Hematopoietic multipotent progenitor cell (in vitro differentiated cells): ENCODE data around the gene MIER3. TPM values are rescaled to one million over a fixed set of nuclear protein-coding genes. Genes with fewer than 3 reads are reported as not detected.

Source experiments
- DNase-seq, 3 donors: peaks; one replicate each; pipeline ENCODE4 v3.0.0-alpha.2; 2011 to 2015; ENCODE audit warnings: low read depth in 2 of 3, low spot score in 2 of 3
- total RNA-seq: library from RNA; depleted of rRNA; stranded (reverse); fragments of >200 nt; gene quantifications from one replicate; pipeline ENCODE4 v1.2.3, GENCODE V29; 2012

The MIER3 gene
- total RNA-seq, 1 donor: 11.0 TPM

- DNase-seq: no peak
Measured at GRCh38 chr5:56962286-56962685, 10.4 kb upstream of the MIER3 start.

GRCh38 chr5:56961746-56962145 lies 9.8 kb upstream of the MIER3 start:
- no peak for DNase-seq

GRCh38 chr5:56959326-56959725 lies 7.4 kb upstream of the MIER3 start:
- DNase-seq: no peak

- no peak for DNase-seq
Measured at GRCh38 chr5:56958595-56958994, 6.7 kb upstream of the MIER3 start.

GRCh38 chr5:56954262-56954661 lies 2.3 kb upstream of the MIER3 start:
- no peak for DNase-seq

GRCh38 chr5:56951126-56951945 lies 587 bp downstream of the MIER3 start:
- peak; percentile 14 to 45 (median 32) for DNase-seq

- peak; percentile 17 to 51 (median 33) for DNase-seq
Measured at GRCh38 chr5:56950626-56951125, 1.2 kb downstream of the MIER3 start.

- no peak for DNase-seq
Measured at GRCh38 chr5:56947052-56947451, 4.9 kb downstream of the MIER3 start.

GRCh38 chr5:56941981-56942380 lies 9.9 kb downstream of the MIER3 start:
- DNase-seq: no peak

- DNase-seq: no peak
Measured at GRCh38 chr5:56938858-56939257, 13.1 kb downstream of the MIER3 start.

- no peak for DNase-seq
Measured at GRCh38 chr5:56934325-56934724, 17.6 kb downstream of the MIER3 start.

GRCh38 chr5:56922922-56923321 lies 29.0 kb downstream of the MIER3 start:
- no peak for DNase-seq

- DNase-seq: no peak
Measured at GRCh38 chr5:56919942-56920662, 31.8 kb downstream of the MIER3 start.

- DNase-seq: no peak
Measured at GRCh38 chr5:56918054-56918453, 33.9 kb downstream of the MIER3 start.

GRCh38 chr5:56917534-56917933 lies 34.4 kb downstream of the MIER3 start:
- no peak for DNase-seq

- no peak for DNase-seq
Measured at GRCh38 chr5:56914678-56915077, 37.2 kb downstream of the MIER3 start.

- no peak for DNase-seq
Measured at GRCh38 chr5:56913766-56914165, 38.2 kb downstream of the MIER3 start.

GRCh38 chr5:56910210-56910965 lies 41.5 kb downstream of the MIER3 start:
- DNase-seq: peak in 1 of 3 donors; percentile 44

- DNase-seq: peak; percentile 68 to 96 (median 96)
Measured at GRCh38 chr5:56909294-56910209, 42.4 kb downstream of the MIER3 start, which contains the start of gene SETD9. Gene SETD9 (plus strand): TSS chr5:56909596. CDS start chr5:56909646, 50 bp downstream.

- DNase-seq: no peak
Measured at GRCh38 chr5:56908942-56909293, 43.0 kb downstream of the MIER3 start.
